Ectodermal cell (in vitro differentiated cells): ENCODE data around the gene RBMS3.

Source experiments
- H3K27ac ChIP-seq: 2 replicates; pipeline ENCODE4 v1.7.0; 2013; ENCODE audit warnings: mild to moderate bottlenecking, low read depth, low read length; ENCODE audit not compliant: insufficient read depth, poor library complexity, severe bottlenecking
- H3K27me3 ChIP-seq: 2 replicates; pipeline ENCODE4 v1.7.0; 2013; ENCODE audit warnings: mild to moderate bottlenecking, low read length; ENCODE audit not compliant: insufficient read depth, control insufficient read depth, poor library complexity, severe bottlenecking
- H3K36me3 ChIP-seq: one replicate; pipeline ENCODE4 v1.7.0; 2013; ENCODE audit warnings: low read length; ENCODE audit not compliant: control insufficient read depth, insufficient read depth
- H3K4me1 ChIP-seq: one replicate; pipeline ENCODE4 v1.7.0; 2013; ENCODE audit warnings: low read length; ENCODE audit not compliant: control insufficient read depth, insufficient read depth
- H3K4me3 ChIP-seq: 2 replicates; pipeline ENCODE4 v1.7.0; 2013; ENCODE audit warnings: low read depth, low read length, control low read depth; ENCODE audit not compliant: insufficient read depth
- H3K9me3 ChIP-seq: 2 replicates; pipeline ENCODE4 v1.7.0; 2013; ENCODE audit warnings: mild to moderate bottlenecking, low read length, moderate library complexity; ENCODE audit not compliant: control insufficient read depth
- WGBS, 2 experiments: methylation state at CpG; one replicate each; pipeline ENCODE4 v1.1.7; 2013; ENCODE audit warnings: missing lambda C conversion rate in 2 of 2; 5-methylcytosine and 5-hydroxymethylcytosine counted together

Gene RBMS3

DNA sequence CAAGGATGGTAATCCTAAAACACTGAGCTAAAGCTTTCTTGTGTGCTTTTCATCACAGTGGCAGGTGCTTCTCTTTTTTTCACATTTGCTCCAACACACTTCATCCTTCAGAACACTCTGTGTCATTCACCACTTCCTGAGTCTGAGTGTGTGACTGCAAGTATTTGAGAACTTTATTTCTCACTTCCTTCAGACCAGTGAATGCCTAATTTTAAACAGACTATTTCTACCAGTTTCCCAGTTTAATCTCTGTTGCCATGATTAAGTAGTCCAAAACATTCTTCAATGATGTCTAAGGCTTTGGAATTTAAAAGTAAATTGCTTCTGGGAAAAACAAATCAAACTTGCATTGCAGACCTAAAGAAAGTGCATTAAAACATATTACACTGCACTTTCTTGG, 541.2 kb downstream of the RBMS3 start:
- H3K27me3 ChIP-seq, result no peaks in the 10 kb centered on the region
- no peaks in the 10 kb centered on the region for H3K4me1 ChIP-seq
- no peak overlapping the region for H3K4me3 ChIP-seq
- no peaks in the 10 kb centered on the region for H3K36me3 ChIP-seq
- H3K27ac ChIP-seq, result no peak overlapping the region
- no peaks in the 10 kb centered on the region for H3K9me3 ChIP-seq

DNA sequence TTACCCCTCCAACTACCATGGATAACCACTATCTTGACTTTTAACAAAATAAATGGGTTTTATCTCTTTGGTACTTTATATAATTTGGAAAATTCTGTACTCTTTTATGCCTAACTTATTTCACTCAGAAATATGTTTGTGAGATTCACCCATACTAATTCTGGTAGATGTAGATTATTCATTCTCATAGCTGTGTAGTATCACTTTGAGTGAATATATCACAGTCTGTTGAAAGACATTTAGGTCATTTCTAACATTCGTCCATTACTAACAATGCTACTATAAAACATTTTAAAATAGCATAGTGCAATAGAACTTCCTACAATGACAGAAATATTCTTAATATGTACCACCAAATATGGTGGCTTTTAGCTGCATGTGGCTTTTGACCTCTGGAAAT, 542.4 kb downstream of the RBMS3 start:
- Histone ChIP-seq H3K4me3 (no peak overlapping the region), H3K27ac (no peak overlapping the region), H3K27me3 (no peaks in the 10 kb centered on the region), H3K36me3 (no peaks in the 10 kb centered on the region), H3K4me1 (no peaks in the 10 kb centered on the region), H3K9me3 (no peaks in the 10 kb centered on the region)
- WGBS, 2 experiments, result 71% methylated on average over 1 of the region's 1 CpG; no CpG with 5 or more reads in 1 of the 2 experiments

DNA sequence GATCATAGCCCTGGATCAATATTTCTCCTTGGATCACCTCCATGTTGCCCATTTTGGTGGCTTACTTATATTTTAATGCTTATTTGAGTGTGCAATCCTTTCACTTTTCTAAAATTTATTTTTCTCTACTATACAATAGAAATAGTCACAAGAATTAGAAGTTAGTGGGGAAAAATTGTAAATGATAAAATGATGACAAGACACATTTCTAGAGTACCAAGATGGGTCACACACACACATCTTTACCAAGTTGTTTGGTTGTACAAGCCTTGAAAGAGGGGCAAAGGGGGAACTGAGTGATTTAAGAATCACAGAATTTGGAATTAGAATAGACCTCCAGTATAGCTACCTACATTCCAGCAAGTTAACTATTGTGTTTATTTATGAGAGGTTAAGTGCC, 545.8 kb downstream of the RBMS3 start:
- H3K4me1 ChIP-seq, result no peaks in the 10 kb centered on the region
- no peaks in the 10 kb centered on the region for H3K27me3 ChIP-seq
- no peak overlapping the region for H3K27ac ChIP-seq
- H3K4me3 ChIP-seq, result no peak overlapping the region
- H3K36me3 ChIP-seq, result no peaks in the 10 kb centered on the region
- H3K9me3 ChIP-seq, result no peaks in the 10 kb centered on the region

DNA sequence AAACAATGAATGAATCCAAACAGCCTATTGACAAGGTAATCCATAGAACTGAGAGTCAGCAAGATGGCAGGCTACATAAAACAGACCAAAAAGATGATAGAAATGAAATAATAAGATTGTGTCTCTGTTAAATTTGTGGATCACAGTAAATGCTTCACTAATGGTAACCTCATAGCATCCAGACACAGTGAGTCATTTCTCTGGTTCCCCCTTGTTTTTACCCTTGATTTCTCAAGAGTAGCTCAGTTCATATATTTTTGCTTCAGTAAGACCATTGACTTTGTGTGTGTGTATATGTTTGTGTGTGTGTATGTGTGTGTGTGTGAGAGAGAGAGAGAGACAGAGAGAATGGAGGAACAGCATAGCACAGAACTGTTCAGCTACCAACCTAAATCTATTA, 546.9 kb downstream of the RBMS3 start:
- H3K9me3 ChIP-seq, result no peaks in the 10 kb centered on the region
- no peaks in the 10 kb centered on the region for H3K36me3 ChIP-seq
- no peaks in the 10 kb centered on the region for H3K4me1 ChIP-seq
- H3K27me3 ChIP-seq, result no peaks in the 10 kb centered on the region
- H3K27ac ChIP-seq, result no peak overlapping the region
- no peak overlapping the region for H3K4me3 ChIP-seq

DNA sequence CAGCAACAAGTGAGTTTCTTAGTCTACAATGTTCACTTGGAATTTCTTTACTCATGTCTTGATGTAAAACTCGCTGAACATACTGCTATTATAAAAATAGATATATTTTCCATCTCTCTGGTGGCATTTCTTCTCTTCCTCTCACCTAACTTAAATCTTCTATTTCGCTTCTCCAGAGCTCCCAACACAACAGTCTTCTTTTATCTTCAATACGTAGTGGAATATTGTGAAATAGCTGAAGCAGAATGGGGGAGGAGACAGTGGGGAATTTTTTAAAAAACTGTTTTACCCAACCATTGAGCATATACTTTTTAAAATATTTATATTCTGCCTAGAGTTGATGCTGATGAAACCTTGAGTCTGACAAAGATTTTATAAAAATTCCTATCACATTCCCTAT, 548.5 kb downstream of the RBMS3 start:
- Histone ChIP-seq H3K4me1 (no peaks in the 10 kb centered on the region), H3K9me3 (no peaks in the 10 kb centered on the region), H3K27ac (no peak overlapping the region), H3K27me3 (no peaks in the 10 kb centered on the region), H3K36me3 (no peaks in the 10 kb centered on the region), H3K4me3 (no peak overlapping the region)
- 100% methylated on average over 2 of the region's 3 CpGs; no CpG with 5 or more reads in 1 of the 2 experiments for WGBS, 2 experiments

DNA sequence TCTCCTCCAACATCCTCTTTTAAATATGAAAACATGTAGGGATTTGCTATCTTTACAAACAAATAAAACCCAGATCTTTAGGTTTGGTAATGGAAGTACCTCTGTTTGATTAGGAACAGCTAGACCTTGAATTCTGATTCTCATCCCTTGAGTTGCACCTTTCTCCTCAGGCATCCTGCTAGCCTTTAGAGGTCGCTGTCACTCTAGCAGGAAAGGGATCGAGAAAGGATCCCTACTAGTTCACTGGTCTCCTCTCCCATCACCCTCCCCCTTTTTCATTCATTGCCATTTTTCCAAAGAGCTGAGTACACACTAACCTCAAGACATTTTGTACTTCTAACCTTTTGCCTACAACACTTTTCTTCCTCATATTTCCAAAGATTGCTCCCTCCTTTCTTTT, 569.8 kb downstream of the RBMS3 start:
- H3K4me3 ChIP-seq, result no peak overlapping the region

DNA sequence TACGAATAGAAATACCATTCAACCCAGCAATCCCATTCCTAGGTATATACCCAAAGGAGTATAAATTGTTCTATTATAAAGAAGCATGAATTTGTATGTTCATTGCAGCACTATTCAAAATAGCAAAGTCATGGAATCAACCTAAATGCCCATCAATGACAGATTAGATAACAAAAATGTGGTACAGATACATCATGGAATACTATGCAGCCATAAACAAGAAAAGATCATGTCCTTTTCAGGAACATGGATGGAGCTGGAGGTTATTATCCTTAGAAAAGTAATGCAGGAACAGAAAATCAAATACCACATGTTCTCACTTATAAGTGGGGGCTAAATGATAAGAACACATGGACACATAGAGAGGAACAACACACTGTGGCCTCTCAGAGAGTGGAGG, 571.9 kb downstream of the RBMS3 start:
- Histone ChIP-seq H3K27ac (no peak overlapping the region), H3K27me3 (no peaks in the 10 kb centered on the region), H3K4me3 (no peak overlapping the region), H3K36me3 (no peaks in the 10 kb centered on the region), H3K9me3 (no peaks in the 10 kb centered on the region), H3K4me1 (no peaks in the 10 kb centered on the region)
- WGBS, 2 experiments, result no CpG with 5 or more reads among the region's 1 CpG

More for the DNA sequence above, 569.8 kb downstream of the RBMS3 start:
- H3K27me3 ChIP-seq, result no peaks in the 10 kb centered on the region
- H3K27ac ChIP-seq, result no peak overlapping the region
- WGBS, 2 experiments, result 51 to 54% methylated on average over 2 of the region's 2 CpGs
- H3K9me3 ChIP-seq, result no peaks in the 10 kb centered on the region
- H3K4me1 ChIP-seq, result no peaks in the 10 kb centered on the region
- H3K36me3 ChIP-seq, result no peaks in the 10 kb centered on the region

DNA sequence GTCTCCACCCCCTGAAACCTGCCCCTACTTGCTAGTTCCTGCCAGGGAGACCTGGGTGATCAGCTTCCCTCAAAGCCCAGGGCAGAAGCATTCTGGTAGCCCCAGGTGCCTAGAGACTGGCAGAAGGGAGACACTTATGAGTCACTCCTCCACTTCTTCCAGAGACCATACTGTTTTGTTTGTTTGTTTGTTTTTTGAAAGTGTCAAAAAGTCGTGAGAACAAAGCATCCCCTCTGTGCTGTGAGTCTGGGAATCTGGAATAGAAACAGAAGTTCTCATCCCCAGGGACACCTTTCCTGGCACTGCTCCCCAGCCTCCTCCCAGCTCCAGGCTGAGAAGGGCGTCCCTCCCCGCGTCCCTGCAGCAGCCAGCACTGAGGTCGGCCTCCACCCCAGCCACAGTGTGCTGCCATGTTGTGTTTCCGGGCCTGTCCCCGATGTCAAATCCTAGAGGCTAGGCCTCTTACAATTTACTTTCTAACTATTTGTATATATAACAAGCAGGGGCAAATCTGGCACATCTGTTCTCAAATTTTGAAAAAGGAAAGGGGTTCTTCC, 573.0 kb downstream of the RBMS3 start:
- 83 to 88% methylated on average over 6 to 7 of the region's 7 CpGs for WGBS, 2 experiments
- Histone ChIP-seq H3K27ac (no peak overlapping the region), H3K27me3 (no peaks in the 10 kb centered on the region), H3K9me3 (no peaks in the 10 kb centered on the region), H3K4me3 (no peak overlapping the region), H3K4me1 (no peaks in the 10 kb centered on the region), H3K36me3 (no peaks in the 10 kb centered on the region)

DNA sequence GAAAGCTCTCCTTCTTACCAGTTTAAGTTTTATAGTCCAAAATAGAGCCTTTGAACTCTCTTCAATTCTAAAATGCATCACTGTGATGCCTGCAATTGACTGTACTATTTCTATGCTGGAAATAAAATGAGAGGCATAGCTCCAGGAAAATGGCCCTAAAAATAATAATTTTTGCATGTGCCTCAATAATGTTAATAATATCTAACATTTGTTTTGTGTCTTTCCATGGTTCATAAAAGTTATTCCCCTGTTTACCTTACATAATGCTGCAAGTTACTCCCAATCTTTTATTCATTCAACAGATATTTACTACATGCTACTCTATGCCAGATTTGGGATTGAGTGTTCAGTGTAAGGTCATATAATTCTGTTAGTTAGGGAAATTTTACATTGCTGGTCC, 574.0 kb downstream of the RBMS3 start:
- Histone ChIP-seq H3K36me3 (no peaks in the 10 kb centered on the region), H3K27me3 (no peaks in the 10 kb centered on the region), H3K27ac (no peak overlapping the region), H3K4me1 (no peaks in the 10 kb centered on the region), H3K4me3 (no peak overlapping the region), H3K9me3 (no peaks in the 10 kb centered on the region)

DNA sequence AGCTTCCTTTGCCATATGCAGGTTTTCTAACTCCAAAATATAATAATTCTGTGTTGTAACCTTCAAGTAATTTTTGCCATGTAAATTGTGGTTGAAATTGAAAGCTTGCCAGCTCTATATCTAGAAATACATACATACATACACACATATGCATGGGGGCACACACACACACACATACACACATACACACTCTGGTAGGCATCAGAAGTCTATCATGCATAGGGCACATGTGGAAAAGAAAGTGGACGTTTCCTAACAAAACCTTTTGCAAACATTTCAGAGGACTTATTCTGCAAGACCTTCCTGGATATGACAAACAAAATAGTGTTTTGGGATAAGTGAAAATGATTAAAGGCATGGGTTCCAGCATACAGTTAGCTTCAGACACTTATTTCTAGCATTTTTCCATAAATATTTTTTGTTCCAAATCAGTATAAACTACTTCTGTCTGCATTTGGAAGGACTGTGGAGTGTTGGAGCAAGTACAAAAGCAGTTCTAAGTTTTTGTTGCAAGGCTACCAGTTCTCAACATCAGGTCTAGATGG, 578.9 kb downstream of the RBMS3 start:
- Histone ChIP-seq H3K4me1 (no peaks in the 10 kb centered on the region), H3K36me3 (no peaks in the 10 kb centered on the region), H3K9me3 (no peaks in the 10 kb centered on the region), H3K27ac (no peak overlapping the region), H3K4me3 (no peak overlapping the region), H3K27me3 (no peaks in the 10 kb centered on the region)
- WGBS, 2 experiments, result 100% methylated on average over 1 of the region's 1 CpG

DNA sequence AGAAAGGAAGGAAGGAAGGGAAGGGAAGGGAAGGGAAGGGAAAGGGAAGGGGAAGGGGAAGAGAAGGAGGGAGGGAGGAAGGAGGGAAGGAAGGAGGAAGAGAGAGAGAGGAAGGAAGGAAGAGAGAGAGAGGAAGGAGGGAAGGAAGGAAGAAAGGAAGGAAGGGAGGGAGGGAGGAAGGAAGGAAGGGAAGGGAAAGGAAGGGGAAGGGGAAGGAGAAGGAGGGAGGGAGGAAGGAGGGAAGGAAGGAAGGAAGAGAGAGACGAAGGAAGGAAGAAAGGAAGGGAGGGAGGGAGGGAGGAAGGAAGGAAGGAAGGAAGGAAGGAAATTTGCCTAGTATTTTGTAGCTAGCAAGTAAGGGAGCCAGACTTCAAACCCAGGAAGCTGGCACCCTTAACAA, 583.9 kb downstream of the RBMS3 start:
- Histone ChIP-seq H3K36me3 (no peaks in the 10 kb centered on the region), H3K4me3 (no peak overlapping the region), H3K4me1 (no peaks in the 10 kb centered on the region), H3K27me3 (no peaks in the 10 kb centered on the region), H3K27ac (no peak overlapping the region), H3K9me3 (no peaks in the 10 kb centered on the region)
- 91 to 92% methylated on average over 1 of the region's 1 CpG for WGBS, 2 experiments
